ENCODE data around the gene MAS1L.

Gene MAS1L, protein sequence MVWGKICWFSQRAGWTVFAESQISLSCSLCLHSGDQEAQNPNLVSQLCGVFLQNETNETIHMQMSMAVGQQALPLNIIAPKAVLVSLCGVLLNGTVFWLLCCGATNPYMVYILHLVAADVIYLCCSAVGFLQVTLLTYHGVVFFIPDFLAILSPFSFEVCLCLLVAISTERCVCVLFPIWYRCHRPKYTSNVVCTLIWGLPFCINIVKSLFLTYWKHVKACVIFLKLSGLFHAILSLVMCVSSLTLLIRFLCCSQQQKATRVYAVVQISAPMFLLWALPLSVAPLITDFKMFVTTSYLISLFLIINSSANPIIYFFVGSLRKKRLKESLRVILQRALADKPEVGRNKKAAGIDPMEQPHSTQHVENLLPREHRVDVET

DNA sequence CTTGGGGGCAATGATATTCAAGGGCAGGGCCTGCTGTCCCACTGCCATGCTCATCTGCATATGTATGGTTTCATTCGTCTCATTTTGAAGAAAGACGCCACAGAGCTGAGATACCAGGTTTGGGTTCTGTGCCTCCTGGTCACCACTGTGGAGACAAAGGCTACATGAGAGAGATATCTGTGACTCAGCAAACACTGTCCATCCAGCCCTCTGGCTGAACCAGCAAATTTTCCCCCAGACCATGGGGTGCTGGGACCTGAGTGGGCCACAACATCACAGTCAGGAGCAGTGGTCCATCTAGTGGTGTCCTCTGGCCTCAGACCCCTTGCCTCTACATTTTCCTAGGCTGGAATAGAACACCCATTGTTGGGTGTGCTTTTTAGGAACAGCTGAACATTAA, at the start of gene MAS1L:
TSS of gene MAS1L (minus strand) at position 297 of the 400 bp plus-strand sequence. CDS start at position 243, 54 bp downstream.
- Histone ChIP-seq H3K27me3 (replicated peaks) (no peaks in the 10 kb centered on the region), H3K27ac (no peak within 1 kb of the TSS), H3K4me3 (ENCODE audit: low read depth, low read length) (no peak within 1 kb of the TSS), H3K36me3 (replicated peaks) (no peaks in the 10 kb centered on the region)
- in situ Hi-C loops (cut with HindIII; ENCODE audit: low pct_ligation_motif_present, low sequenced_read_pairs) = no loop called here
- no peak for DNase-seq
- TF ChIP-seq, protein P1, sequence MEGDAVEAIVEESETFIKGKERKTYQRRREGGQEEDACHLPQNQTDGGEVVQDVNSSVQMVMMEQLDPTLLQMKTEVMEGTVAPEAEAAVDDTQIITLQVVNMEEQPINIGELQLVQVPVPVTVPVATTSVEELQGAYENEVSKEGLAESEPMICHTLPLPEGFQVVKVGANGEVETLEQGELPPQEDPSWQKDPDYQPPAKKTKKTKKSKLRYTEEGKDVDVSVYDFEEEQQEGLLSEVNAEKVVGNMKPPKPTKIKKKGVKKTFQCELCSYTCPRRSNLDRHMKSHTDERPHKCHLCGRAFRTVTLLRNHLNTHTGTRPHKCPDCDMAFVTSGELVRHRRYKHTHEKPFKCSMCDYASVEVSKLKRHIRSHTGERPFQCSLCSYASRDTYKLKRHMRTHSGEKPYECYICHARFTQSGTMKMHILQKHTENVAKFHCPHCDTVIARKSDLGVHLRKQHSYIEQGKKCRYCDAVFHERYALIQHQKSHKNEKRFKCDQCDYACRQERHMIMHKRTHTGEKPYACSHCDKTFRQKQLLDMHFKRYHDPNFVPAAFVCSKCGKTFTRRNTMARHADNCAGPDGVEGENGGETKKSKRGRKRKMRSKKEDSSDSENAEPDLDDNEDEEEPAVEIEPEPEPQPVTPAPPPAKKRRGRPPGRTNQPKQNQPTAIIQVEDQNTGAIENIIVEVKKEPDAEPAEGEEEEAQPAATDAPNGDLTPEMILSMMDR (IDR thresholded peaks at IDR 0.05; ENCODE audit: low read depth, low read length, missing control alignments) = no peak

DNA sequence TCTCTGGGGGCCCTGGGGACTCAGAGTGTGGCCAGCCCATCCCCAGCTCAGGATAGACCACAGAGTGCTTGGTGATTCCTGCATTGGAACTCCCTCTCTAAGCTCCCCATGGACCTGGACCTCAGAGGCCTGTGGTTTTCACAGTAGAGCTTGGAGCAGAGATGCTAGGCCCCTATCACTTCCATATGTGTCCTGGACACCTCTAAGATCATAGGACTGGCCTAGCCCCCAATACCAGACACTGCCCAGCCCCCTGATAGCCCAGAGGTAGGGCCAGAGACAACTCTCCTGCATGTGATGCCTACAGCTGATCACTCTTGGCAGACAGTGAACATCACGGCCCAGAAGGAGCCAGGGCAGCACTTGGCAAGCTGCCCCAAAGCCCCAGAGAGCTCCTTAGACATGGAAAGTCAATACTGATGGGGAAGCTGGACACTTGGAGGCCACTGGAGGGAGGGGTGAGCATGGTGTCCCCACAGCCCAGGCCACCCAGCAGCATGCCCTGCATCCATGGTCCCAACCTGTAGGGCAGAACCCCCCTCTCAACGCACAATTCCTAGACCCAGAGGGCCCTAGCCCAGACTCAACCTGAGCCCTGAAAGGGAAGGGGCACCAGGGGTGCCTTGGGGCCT, 44.7 kb upstream of the MAS1L start:
- Histone ChIP-seq H3K27ac (no peak overlapping the region), H3K27me3 (replicated peaks) (no peaks in the 10 kb centered on the region), H3K4me3 (ENCODE audit: low read depth, low read length) (no peak overlapping the region), H3K36me3 (replicated peaks) (no peaks in the 10 kb centered on the region)
- DNase-seq = no peak
- in situ Hi-C loops (cut with HindIII; ENCODE audit: low pct_ligation_motif_present, low sequenced_read_pairs) = no loop called here
- TF ChIP-seq, protein P1 (IDR thresholded peaks at IDR 0.05; ENCODE audit: low read depth, low read length, missing control alignments) = no peak

DNA sequence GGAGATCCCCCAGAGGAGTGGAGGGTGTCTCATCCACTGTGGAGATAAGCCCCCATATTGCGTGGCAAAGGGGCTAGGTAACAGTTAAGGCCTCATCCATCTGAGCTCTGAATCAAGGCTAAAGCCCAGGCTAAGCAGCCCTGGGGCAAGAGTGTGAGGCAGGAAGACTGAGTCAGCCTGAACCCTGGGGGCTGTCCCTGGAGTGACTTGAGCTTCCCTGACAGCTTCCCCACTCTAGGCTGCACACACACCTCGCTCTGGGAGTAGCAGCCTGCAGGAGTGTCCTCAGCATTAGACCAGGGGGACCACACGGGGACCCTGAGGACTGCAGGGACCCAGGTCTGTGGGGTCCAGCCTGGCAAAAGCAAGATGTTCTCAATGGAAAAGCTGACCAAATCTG, 43.9 kb upstream of the MAS1L start:
- H3K36me3 ChIP-seq (replicated peaks) = no peaks in the 10 kb centered on the region
- TF ChIP-seq, protein P1 (IDR thresholded peaks at IDR 0.05; ENCODE audit: low read depth, low read length, missing control alignments) = no peak
- DNase-seq = peak; percentile 16
- in situ Hi-C loops (cut with HindIII; ENCODE audit: low pct_ligation_motif_present, low sequenced_read_pairs) = no loop called here
- no peaks in the 10 kb centered on the region for H3K27me3 ChIP-seq (replicated peaks)
- no peak overlapping the region for H3K27ac ChIP-seq
- no peak overlapping the region for H3K4me3 ChIP-seq (ENCODE audit: low read depth, low read length)

DNA sequence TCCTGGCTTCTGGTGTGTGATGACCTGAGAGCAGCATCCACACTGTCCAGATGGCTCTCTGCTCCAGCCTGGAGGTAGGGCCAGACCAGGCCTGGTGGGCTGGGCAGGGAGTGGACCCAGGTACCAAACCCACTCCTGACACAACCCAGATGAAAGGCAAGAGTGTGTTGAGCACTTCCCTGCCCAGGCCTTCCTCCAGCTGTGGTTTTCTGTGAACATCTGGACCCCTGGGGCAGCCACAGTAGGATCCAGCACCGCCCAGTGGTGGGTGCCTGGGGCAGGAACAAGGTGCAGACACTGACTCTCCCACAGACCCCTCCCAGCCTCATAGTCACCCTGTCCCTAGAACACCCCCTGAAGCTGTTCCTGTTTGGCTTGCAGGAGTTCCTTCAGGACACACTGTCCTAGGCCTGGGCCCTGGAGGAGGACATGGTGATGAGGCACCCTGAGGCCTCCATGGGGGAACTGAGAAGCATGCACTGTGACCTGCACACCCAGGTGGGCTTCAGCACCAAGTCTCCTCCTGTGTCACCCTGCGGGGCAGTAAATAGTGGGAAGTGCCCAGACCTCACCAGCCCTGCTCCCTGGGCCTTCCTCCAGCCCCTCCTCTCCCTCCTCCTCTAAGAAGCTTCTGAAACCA, 43.0 kb upstream of the MAS1L start:
- TF ChIP-seq, protein P1 (IDR thresholded peaks at IDR 0.05; ENCODE audit: low read depth, low read length, missing control alignments) = no peak
- H3K27me3 ChIP-seq (replicated peaks) = no peaks in the 10 kb centered on the region
- no peaks in the 10 kb centered on the region for H3K36me3 ChIP-seq (replicated peaks)
- no peak for DNase-seq
- H3K4me3 ChIP-seq (ENCODE audit: low read depth, low read length) = no peak overlapping the region
- in situ Hi-C loops (cut with HindIII; ENCODE audit: low pct_ligation_motif_present, low sequenced_read_pairs) = no loop called here
- no peak overlapping the region for H3K27ac ChIP-seq

DNA sequence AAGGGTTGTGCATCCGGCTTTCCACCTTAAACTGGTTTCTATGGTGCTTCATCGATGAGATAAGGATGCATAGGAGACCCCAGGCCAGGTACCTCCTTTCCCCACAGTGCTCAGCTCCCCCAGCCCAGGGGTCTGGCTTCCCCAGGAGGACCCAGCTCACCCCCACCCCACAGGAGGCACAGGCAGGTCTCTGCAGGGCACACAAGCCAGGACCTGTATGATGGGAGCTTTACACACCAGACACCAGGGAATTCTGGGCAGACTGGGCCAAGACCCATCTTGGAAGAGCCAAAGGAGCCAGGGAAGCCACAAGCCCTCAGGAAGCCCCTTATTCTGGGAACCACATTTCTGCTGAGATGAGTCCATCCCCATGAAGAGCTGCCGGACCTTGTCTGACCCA, 42.2 kb upstream of the MAS1L start:
- Histone ChIP-seq H3K27me3 (replicated peaks) (no peaks in the 10 kb centered on the region), H3K4me3 (ENCODE audit: low read depth, low read length) (no peak overlapping the region), H3K36me3 (replicated peaks) (no peaks in the 10 kb centered on the region), H3K27ac (no peak overlapping the region)
- DNase-seq = no peak
- TF ChIP-seq, protein P1 (IDR thresholded peaks at IDR 0.05; ENCODE audit: low read depth, low read length, missing control alignments) = no peak
- in situ Hi-C loops (cut with HindIII; ENCODE audit: low pct_ligation_motif_present, low sequenced_read_pairs) = no loop called here

Data from brain microvascular endothelial cell (primary cell).